Skin epidermis (tissue), 12 donors: ENCODE data around the gene CCDC106.
A peak's percentile ranks its signal among the peaks of the same experiment; 100 is the strongest.

Experiments used
- H3K27ac ChIP-seq, 21 experiments: fragments of 200-600 bp; sonication (generic) in 11 of 21; one replicate each; pipeline ENCODE4 v1.5.0; 2020; ENCODE audit warnings: mild to moderate bottlenecking in 3 of 21, inconsistent platforms in 2 of 21, moderate library complexity in 2 of 21
- H3K4me3 ChIP-seq, 7 experiments: fragments of 200-600 bp; sonication (generic) in 2 of 7; one replicate each; pipeline ENCODE4 v1.5.0; 2020; ENCODE audit warnings: inconsistent platforms in 2 of 7, mild to moderate bottlenecking in 2 of 7, moderate library complexity in 1 of 7

Gene CCDC106

DNA sequence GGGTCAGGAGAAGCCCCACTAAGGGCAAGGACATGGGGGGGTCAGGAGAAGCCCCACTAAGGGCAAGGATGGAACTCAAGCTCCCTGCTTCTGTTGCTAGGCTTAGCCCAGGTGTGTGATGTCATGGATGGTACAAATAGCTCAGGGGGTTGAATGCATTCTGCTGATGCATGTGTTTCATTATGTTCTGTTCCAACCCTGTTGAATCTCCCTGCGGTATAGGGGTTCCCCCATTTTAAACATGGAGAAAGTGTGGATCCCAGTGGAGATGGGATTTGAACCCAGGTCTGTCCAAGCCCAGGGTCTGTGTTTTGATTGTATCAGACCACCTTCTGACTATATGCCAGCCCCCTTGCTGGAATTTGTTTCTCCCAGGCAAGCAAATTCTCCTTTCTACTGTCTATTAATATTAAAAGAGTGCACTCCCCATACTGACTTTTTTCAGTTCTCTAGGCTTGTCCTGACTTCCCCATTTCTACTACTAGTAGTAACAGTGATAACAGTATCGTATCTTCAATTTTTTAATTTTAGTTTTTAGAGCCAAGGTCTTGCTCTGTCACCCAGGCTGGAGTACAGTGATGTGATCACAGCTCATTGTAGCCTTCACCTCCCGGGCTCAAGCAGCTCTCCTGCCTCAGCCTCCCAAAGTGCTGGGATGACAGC is 35.9 kb upstream of the CCDC106 start:
- H3K4me3 ChIP-seq, result no peak overlapping the region
- H3K27ac ChIP-seq, result no peak overlapping the region

DNA sequence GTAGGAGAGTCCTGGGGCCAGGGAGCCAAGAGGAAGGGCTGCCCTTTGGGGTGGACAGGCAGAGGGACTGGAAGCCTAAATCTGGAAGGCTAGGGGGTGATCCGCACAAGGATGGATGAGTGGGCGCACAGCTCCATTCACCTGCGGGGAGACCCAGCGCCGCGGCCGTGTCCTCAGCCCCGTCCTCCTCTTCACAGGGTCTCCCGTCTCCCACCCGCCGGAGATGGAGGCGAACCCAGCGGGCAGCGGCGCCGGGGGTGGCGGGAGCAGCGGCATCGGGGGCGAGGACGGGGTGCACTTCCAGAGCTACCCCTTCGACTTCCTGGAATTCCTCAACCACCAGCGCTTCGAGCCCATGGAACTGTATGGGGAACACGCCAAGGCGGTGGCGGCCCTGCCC is 34.6 kb upstream of the CCDC106 start:
- Histone ChIP-seq H3K4me3 (no peak overlapping the region), H3K27ac (no peak overlapping the region)

DNA sequence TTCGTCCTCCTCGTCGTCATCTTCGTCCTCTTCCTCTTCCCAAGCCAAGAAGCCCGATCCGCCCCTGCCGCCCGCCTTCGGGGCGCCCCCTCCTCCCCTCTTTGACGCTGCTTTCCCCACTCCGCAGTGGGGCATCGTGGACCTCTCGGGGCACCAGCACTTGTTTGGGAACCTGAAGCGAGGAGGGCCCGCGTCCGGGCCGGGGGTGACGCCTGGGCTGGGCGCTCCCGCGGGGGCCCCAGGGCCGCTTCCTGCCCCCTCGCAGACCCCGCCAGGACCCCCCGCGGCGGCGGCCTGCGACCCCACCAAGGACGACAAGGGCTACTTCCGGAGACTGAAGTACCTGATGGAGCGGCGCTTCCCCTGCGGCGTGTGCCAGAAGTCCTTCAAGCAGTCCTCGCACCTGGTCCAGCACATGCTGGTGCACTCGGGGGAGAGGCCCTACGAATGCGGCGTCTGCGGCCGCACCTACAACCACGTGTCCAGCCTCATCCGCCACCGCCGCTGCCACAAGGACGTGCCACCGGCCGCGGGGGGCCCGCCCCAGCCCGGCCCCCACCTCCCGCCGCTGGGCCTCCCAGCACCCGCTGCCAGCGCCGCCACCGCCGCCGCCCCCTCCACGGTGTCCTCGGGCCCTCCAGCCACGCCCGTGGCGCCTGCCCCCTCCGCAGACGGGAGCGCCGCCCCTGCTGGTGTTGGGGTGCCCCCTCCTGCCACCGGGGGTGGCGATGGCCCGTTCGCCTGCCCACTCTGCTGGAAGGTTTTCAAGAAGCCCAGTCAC is 33.9 kb upstream of the CCDC106 start:
- Histone ChIP-seq H3K27ac (no peak overlapping the region), H3K4me3 (no peak overlapping the region)

- no peak overlapping the region for H3K27ac ChIP-seq
- H3K4me3 ChIP-seq, result no peak overlapping the region
Measured at GRCh38 chr19:55614711-55615542, 33.1 kb upstream of the CCDC106 start.

DNA sequence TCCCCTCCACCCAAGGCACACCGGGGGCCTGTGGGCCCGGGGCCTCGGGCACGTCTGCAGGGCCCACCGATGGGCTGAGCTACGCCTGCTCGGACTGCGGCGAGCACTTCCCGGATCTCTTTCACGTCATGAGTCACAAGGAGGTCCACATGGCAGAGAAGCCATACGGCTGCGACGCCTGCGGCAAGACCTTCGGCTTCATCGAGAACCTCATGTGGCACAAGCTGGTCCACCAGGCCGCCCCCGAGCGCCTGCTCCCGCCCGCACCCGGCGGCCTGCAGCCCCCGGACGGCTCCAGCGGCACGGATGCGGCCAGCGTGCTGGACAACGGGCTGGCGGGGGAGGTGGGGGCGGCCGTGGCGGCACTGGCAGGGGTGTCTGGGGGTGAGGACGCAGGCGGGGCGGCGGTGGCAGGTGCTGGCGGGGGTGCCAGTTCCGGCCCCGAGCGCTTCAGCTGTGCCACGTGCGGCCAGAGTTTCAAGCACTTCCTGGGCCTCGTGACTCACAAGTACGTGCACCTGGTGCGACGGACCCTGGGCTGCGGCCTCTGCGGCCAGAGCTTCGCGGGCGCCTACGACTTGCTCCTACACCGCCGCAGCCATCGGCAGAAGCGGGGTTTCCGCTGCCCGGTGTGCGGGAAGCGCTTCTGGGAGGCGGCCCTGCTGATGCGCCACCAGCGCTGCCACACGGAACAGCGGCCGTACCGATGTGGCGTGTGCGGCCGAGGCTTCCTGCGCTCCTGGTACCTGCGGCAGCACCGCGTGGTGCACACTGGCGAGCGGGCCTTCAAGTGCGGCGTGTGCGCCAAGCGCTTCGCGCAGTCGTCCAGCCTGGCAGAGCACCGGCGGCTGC is 32.2 kb upstream of the CCDC106 start:
- Histone ChIP-seq H3K4me3 (no peak overlapping the region), H3K27ac (no peak overlapping the region)

DNA sequence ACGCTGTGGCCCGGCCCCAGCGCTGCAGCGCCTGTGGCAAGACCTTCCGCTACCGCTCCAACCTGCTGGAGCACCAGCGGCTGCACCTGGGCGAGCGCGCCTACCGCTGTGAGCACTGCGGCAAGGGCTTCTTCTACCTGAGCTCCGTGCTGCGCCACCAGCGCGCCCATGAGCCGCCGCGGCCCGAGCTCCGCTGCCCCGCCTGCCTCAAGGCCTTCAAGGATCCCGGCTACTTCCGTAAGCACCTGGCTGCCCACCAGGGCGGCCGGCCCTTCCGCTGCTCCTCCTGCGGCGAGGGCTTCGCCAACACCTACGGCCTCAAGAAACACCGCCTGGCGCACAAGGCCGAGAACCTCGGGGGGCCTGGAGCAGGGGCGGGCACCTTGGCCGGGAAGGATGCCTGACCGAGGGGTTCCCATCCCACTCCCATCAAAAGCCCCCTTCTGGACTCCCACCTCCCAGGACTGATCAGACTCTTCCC is 31.6 kb upstream of the CCDC106 start:
- H3K27ac ChIP-seq, result no peak overlapping the region

GRCh38 chr19:55617426-55617825 is 30.6 kb upstream of the CCDC106 start:
- Histone ChIP-seq H3K27ac (no peak overlapping the region), H3K4me3 (no peak overlapping the region)

More for the DNA sequence above, 31.6 kb upstream of the CCDC106 start:
- H3K4me3 ChIP-seq, result no peak overlapping the region

GRCh38 chr19:55618426-55618825 is 29.6 kb upstream of the CCDC106 start:
- Histone ChIP-seq H3K27ac (peak overlapping the region in 2 of 21 experiments; percentile 9 to 17), H3K4me3 (no peak overlapping the region)

- Histone ChIP-seq H3K4me3 (no peak overlapping the region), H3K27ac (peak overlapping the region in 2 of 21 experiments; percentile 17 to 30)
Measured at GRCh38 chr19:55619286-55619685, 28.7 kb upstream of the CCDC106 start.

DNA sequence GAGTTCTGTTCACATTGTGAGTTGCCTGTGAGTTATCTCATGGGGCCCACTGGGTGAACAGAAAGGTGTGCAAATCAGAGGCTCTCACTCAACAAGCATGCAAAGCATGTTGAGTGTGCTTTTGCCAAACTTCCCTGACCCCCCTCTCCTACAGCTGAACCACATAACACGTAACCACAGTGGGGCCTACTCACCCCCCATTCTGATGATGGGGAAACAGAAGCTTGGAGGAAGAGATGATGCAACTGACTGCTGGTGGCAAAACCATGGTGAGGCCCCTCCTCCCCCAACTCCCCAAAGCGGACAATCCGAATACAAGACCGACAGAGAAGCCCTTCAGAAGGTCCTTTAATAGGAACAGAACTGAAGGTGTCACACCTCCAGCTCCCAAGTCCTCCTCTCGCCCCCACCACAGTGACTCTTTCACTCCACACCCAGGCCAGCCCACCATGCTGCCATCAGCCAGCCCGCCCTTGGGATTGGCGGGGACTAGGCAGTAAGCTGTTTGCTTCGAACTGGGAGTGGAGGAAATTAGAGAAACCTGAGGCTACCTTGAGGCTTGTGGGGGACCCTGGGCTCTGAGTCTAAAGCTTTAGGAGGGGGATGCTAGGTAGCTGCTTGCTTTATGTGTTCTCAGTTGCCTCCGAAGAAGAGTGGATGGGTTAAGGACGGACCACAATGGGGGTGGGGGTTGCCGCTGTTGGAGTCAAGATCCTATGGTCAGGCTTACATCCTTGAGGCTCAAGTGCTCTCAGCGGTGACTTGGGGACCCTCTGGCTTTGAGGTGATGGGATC is 27.4 kb upstream of the CCDC106 start:
- no peak overlapping the region for H3K4me3 ChIP-seq
- peak overlapping the region in 1 of 21 experiments; percentile 44 for H3K27ac ChIP-seq

DNA sequence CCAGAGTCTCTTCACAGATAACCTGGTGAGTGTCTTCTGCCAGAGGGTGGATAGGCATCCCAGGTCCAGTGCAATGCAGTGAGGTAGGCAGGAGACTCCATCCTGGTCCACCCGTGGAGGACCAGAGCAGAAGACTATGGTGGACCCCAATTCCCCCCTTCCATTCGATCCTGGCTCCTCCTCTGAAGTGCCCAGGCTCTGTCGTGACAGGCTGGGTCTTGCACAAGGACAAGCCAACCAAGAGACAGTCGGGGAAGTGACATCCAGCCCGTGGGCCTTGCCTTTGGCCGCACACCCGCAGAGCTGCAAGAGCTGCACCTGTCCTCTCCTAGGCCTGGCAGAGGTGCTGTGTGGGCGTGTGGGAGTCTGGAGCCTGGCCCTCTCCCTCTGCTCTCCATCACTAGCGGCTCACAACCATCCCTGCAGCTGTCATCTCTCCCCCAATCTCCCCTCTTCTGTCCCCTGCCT is 26.8 kb upstream of the CCDC106 start:
- no peak overlapping the region for H3K27ac ChIP-seq
- H3K4me3 ChIP-seq, result no peak overlapping the region

- Histone ChIP-seq H3K4me3 (no peak overlapping the region), H3K27ac (no peak overlapping the region)
Measured at GRCh38 chr19:55621673-55622231, 26.3 kb upstream of the CCDC106 start.

DNA sequence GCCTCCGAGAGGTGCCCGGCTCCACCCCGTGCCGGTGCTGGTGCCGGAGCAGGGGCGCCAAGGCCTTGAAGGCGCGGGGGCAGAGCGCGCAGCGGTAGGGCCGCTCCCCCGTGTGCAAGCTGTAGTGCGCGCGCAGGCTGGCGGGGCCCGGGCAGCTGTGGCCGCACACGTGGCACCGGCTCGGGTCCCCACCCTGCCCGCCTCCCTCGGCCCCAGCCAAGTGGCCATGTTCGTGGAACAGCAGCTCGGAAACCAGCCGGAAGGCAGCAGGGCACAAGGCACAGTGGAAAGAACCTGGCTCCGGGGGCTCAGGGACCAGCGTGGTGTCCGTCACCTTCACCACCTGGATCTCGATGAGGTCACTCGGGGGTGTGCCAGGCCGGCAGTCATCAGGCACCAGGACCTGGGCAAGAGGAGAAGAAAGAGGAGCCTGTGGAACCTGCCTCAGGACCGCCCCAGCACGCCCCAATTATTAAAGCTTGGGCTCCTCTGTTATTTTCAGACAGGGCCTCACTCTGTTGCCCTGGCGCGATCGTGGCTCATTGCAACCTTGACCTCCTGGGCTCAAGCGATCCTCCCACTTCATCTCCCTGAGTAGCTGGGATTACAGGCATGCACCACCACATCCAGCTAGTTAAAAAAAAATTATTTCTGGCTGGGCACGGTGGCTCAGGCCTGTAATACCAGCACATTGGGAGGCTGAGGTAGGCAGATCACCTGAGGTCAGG is 25.6 kb upstream of the CCDC106 start:
- Histone ChIP-seq H3K27ac (no peak overlapping the region), H3K4me3 (no peak overlapping the region)

GRCh38 chr19:55623130-55623529 is 24.9 kb upstream of the CCDC106 start:
- Histone ChIP-seq H3K27ac (peak overlapping the region in 2 of 21 experiments; percentile 26 to 86), H3K4me3 (no peak overlapping the region)

DNA sequence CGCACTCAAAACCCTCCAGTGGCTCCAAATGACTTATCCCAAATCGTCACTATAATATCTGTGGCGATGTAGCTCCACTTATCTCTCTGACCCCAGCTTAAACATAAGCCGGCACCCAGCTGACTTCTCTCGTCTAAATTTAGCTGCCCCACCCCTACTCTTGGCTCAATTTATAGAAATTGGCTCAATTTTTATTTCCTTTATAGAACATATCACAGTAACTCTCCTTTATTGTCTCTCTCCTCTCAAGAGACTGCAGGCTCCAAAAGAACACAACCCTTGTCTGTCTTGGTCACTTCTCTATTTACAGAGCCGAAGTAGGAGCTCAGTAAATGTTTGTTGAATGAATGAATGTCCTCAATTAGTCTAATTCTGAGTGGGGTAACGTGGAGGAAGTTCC is 24.5 kb upstream of the CCDC106 start:
- H3K27ac ChIP-seq, result peak overlapping the region in 7 of 21 experiments; percentile 26 to 97 (median 93)
- H3K4me3 ChIP-seq, result no peak overlapping the region

DNA sequence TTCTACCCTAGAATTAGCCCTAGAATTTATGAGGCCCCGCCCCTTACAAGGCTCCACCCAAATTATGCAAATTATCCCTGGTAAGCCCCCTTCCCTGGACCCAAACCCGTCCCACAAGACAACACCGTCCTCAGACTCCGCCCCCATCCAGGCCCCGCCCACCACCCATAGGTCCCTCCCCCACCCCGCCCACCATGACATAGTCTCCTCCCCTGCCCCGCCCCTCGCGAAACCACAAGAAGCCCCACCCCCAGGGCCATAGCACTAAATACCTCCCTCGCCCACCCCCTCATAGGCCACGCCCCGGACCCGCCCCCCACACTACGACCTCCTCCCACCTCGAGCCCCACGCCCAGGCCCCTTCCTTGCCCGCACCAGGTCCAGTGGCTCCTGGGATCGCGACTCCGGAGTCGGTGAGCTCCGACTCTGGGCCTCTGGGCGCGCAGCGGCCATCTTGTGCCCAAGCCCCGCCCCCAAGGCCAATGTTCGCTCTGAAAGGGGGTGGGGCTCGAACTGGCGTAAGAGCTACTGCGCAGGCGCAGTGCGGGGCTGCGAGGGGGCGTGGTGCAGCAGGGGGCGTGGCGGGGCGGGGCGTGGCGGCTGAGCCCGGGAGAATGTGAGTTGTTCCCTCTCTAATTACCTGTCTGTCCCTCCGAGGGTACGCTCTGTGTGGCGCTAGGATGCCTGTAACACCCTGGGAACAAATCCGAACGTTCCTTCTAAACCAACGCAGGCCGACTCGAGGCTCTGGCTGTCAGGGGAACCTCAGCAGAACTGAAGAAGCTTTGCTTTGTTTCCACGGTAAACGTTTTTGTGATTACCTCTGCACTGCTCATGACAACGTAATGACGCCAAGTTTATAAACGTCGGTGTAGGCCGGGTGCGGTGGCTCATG is 23.7 kb upstream of the CCDC106 start, which contains the start of gene ZNF784:
ZNF784 (minus strand) TSS at position 458 of the 895 bp plus-strand sequence; CDS start at position 453, 5 bp downstream.
- peak within 1 kb of the TSS; percentile 39 to 58 (median 51) for H3K4me3 ChIP-seq
- H3K27ac ChIP-seq, result peak within 1 kb of the TSS; percentile 70 to 98 (median 93)
